NCI-H146 treated with DMSO at 0.1 percent for 48 hours (cell line): Measurements from ENCODE around the gene PHTF2.
"Not testable (repeated sequence)": the region's sequence is repeated elsewhere in the genome, so short reads cannot be mapped to it uniquely, and the experiment has no call there.

Experiments used
- DNase-seq: peaks from one replicate; lab custom pipeline; 2025; ENCODE audit not compliant: unreplicated experiment; lab: John Stamatoyannopoulos, UW

The PHTF2 gene

DNA sequence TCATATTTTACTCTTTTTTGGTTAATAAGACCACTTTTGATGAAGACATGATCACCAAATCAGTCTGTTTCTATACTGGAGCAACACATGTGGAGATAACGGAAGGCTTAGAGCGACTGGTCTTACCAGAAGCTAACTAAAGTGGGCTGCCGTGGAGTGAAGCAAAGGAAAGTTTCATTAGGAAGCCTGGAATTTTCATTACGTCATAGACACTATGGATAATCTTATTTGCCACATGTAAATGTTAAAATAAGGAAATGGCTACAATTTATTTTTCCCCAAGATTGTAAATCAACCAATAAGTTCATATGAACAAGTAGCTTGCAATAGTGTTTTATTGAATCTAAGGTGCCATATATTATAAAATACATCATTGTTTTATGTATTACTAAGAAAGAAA, 185.4 kb downstream of the PHTF2 start:
- DNase-seq, result no peak

DNA sequence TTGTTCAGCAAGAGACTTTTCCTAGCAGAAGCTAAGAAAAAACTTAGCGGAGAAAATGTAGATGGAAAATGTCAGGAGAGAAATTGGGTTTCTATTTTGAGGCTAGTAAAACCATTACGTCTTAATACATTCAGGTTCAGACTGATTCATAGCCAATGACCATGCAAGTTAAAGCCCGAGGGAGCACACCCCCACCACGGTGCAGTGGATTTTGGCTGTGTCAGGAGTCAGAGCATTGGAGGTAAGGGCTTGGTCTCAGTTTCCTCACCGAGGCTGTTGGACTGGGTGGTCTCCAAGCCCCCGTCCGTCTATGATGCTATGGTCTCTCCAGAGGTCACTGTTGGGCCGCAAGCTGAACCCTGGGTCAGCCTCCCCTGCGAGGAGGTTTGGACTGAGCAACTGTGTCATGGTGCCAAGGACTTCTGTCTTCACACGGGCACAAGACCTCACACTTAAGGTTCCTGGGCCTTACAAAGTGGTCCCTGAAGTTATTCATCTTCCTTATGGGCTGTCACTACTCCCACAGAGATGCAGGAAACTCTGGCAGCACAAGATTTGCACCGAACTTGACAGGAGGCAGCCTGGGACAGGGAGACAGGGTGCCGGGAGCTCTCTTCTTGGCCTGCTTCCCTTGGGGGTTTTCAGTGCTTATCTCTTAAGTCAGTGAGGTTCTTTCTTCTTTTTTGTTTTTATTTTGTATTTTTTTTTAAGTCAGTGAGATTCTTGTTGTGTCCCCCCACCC, 186.8 kb downstream of the PHTF2 start:
- no peak for DNase-seq

DNA sequence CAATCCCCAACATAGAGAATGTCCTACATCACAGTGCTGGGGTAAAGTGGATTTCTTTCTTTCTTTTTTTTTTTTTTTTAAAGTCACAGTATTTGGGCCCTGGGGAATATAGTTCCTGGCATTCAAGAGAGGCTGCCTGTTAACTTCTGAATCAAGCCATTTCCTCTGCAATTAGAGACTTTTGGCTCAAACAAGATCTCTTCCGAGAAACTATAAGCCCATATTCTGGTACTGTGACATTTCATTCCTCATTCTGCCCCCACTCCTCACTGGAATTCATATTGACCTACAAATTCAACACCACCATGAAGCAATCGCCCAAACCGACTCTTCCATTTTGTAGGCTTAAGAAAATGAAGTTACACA, 187.4 kb downstream of the PHTF2 start:
- DNase-seq, result no peak

DNA sequence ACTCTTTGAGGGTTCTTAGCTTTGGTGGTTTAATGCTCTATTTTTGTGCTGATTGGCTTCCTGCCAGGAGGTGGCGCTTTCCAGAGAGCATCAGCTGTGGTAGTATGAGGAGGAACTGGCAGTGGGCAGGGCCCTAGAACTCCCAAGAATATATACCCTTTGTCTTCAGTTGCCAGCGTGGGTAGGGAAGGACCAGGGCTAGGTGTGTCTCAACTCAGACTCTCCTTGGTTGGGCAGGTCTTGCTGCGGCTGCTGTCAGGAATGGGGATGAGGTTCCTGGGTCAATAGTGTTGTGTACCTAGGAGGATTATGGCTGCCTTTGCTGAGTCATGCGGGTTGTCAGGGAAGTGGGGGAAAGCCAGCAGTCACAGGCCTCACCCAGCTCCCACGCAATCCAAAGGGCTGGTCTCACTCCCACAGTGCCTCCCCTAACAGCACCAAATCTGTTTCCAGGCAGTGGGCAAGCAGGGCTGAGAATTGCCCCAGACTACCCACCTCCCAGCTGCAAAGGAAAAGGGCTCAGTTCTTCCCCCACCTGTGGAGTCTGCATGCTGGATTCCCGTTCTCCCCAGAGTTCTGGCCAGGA, 191.5 kb downstream of the PHTF2 start:
- DNase-seq, result no peak

DNA sequence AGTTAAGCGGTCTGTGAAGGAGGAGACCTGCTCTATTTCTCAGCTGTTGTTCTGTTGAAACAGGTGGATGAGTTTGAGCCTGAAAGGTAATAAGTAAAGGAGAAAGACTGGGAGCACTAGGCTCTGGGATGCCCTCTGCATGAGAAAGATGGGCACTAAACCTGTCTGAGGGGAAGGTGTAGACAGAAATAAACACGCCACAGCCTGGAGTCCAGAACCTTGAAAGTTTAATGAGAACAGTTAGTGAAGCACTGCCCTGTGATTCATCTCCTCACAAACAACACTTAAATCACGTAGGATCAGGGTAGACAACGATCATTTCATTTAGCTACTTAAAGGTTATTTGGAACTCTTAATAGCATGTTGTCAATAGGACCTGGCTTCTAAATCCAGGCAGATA, 193.1 kb downstream of the PHTF2 start:
- DNase-seq, result no peak

DNA sequence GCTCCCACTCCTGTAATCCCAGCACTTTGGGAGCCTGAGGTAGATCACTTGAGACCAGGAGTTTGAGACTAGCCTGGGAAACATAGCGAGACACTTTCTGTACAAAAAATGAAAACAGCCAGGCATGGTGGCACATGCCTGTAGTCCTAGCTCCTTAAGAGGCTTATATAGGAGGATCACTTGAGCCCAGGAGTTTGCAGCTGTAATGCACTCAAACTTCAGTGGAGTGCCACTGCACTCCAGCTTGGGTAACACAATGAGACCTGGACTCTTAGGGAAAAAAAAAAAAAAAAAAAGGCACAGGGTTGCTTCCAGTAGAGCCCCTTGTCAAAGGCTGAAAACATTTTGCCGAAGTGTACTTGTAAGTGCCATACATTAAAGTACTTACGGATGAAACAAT, 195.3 kb downstream of the PHTF2 start:
- DNase-seq, result no peak

DNA sequence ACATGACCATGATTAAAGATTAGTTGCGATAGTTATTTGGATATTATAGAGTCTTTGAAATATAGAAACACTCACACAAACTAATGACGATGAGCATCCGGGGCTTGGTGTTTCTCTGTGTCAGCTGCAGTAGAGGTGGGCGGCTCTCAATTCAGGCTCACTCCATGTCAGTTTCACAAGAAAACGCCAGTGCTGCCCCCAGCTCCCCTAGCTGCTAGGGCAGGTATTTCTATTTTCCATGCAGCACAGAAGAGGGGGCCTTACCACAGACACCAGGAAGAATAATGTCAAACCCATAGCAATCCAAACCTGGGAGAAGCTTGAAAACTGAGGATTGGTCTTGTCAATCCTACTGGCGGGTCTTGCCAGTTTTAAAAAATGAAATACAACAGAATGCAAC, 197.1 kb downstream of the PHTF2 start:
- no peak for DNase-seq

DNA sequence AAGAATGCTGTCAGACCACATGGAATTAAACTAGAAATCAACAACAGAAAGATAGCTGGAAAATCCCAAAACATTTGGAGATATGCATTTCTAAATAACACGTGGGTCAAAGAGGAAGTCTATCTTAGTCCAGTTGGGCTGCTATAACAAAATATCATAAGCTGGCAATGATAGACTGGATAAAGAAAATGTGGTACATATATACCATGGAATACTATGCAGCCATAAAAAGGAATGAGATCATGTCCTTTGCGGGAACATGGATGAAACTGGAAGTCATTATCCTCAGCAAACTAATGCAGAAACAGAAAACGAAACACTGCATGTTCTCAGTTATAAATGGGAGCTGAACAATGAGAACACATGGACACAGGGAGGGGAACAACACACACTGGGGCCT, 200.6 kb downstream of the PHTF2 start:
- DNase-seq, result not testable (repeated sequence)

DNA sequence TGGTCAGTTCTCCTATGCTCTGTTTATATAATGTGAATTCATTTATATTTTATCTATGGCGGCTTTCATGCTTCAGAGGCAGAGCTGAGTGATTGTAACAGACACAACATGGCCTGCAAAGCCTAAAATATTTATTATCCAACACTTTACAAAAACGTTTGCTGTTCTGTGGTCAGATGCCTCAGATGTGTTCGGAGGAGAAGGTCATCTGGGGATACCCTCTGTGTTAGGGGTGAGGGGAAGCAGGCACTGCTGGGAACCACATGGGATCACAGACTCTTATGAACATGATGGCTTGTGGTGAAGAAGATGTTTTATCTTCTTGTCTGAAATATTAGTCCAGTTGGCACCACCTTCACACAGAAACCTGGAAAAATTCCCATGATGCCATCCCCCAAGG, 203.4 kb downstream of the PHTF2 start:
- no peak for DNase-seq

DNA sequence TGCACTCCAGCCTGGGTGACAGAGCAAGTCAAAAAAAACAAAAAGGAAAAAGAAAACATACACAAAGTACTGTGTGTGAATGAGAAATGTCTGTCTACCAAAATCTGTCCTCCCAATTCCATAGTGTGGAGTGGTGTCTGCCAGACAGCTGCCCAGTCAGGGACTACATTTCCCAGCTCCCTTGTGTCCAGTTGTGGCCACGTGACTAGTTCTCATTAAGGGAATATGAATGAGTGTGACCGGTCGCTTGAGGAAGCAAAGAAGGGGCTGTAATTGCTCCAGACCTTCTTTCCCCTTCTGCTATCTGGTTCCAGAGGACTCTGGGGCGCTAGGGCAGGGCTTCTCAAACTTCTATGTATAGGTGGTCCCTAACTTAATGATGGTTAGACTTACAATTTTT, 204.1 kb downstream of the PHTF2 start:
- DNase-seq, result no peak

DNA sequence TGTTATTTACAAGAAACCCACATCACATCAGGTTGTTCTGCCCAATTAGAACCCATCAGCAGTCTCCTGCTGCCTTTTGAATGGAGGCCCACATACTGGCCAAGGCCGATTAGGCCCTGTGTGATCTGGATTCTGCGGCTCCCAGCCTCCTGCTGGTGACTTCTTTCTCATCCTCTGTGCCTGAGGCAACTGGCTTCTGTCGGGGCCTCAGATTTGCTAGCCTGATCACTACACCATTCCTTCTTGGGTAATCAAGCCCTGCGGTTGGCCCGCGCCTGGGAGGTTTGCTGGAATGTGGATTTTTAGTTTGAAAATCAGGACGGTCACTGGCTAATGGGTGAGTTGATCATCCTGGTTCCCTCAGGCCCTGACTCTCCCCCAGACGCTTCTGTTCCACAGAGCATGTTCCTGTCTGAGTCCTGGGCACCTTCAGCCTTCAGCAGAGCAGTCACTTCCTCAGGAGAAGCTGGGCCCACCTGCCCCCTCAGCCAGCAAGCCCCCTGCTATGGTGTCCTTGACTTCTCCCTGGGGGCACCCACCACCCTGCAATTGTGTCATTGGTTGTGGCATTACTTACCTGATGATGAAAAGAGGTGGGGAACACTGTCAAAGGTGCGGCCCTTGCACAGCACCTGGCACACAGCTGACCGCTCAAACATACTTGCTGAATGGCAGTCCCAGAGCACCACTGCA, 207.6 kb downstream of the PHTF2 start:
- no peak for DNase-seq
